Keratinocyte (primary cell): ENCODE results near the gene TP53RK. TPM values are rescaled to one million over a fixed set of nuclear protein-coding genes. Genes with fewer than 3 reads are reported as not detected.

Source experiments
- DNase-seq: peaks from one replicate; pipeline ENCODE4 v3.0.0-alpha.2; 2011; ENCODE audit warnings: low read depth, missing footprints, low spot score
- FAIRE-seq: peaks from 2 replicates; lab custom pipeline; 2011; peaks lifted over from hg19 to GRCh38; lab: Jason Lieb, UNC
- H2AFZ ChIP-seq: 2 replicates; pipeline ENCODE4 v1.6.0; 2012; ENCODE audit warnings: low read length, control low read depth, inconsistent platforms; ENCODE audit not compliant: control insufficient read depth
- H3K27ac ChIP-seq: 2 replicates; pipeline ENCODE4 v1.5.1; 2011; ENCODE audit warnings: low read length; ENCODE audit not compliant: control insufficient read depth, insufficient read depth
- H3K27me3 ChIP-seq: 3 replicates; pipeline ENCODE4 v1.6.0; 2011; ENCODE audit warnings: low read length; ENCODE audit not compliant: control insufficient read depth, insufficient read depth; ENCODE audit errors: extremely low read depth
- H3K36me3 ChIP-seq, 2 experiments: 2 replicates in 1 of 2; 3 replicates in 1 of 2; pipeline ENCODE4 v1.5.1; 2011; ENCODE audit warnings: low read length in 2 of 2, mild to moderate bottlenecking in 1 of 2; ENCODE audit not compliant: control insufficient read depth in 2 of 2, insufficient read depth in 2 of 2; ENCODE audit errors: extremely low read depth in 1 of 2
- H3K4me1 ChIP-seq: 3 replicates; pipeline ENCODE4 v1.5.1; 2011; ENCODE audit warnings: low read length; ENCODE audit not compliant: control insufficient read depth, insufficient read depth; ENCODE audit errors: extremely low read depth
- H3K4me2 ChIP-seq: 3 replicates; pipeline ENCODE4 v1.6.0; 2011; ENCODE audit warnings: low read depth, low read length; ENCODE audit not compliant: control insufficient read depth, insufficient read depth; ENCODE audit errors: extremely low read depth
- H3K4me3 ChIP-seq, 3 experiments: fragments of 200-600 bp in 1 of 3; sonication (generic) in 1 of 3; 2 replicates in 2 of 3; 3 replicates in 1 of 3; pipeline ENCODE4 v1.5.1; 2011 to 2016; ENCODE audit warnings: low read length in 3 of 3, mild to moderate bottlenecking in 3 of 3, control low read depth in 2 of 3, inconsistent platforms in 1 of 3, low read depth in 1 of 3, mixed read lengths in 1 of 3, mixed run types in 1 of 3, moderate library complexity in 1 of 3; ENCODE audit not compliant: control insufficient read depth in 2 of 3, insufficient read depth in 2 of 3; ENCODE audit errors: extremely low read depth in 1 of 3
- H3K79me2 ChIP-seq: 2 replicates; pipeline ENCODE4 v1.6.0; 2012; ENCODE audit warnings: low read length; ENCODE audit not compliant: control insufficient read depth, insufficient read depth
- H3K9ac ChIP-seq: 3 replicates; pipeline ENCODE4 v1.6.0; 2011; ENCODE audit warnings: low read length; ENCODE audit not compliant: control insufficient read depth, insufficient read depth; ENCODE audit errors: extremely low read depth
- H3K9me1 ChIP-seq: 3 replicates; pipeline ENCODE4 v1.6.0; 2011; ENCODE audit warnings: low read length; ENCODE audit not compliant: control insufficient read depth, insufficient read depth; ENCODE audit errors: extremely low read depth
- H3K9me3 ChIP-seq: 2 replicates; pipeline ENCODE4 v1.5.1; 2012; ENCODE audit warnings: low read depth, low read length; ENCODE audit not compliant: control insufficient read depth
- H4K20me1 ChIP-seq: 3 replicates; pipeline ENCODE4 v1.6.0; 2011; ENCODE audit warnings: low read length; ENCODE audit not compliant: control insufficient read depth, insufficient read depth; ENCODE audit errors: extremely low read depth
- CTCF ChIP-seq, 3 experiments: IDR thresholded peaks in 1 of 3; conservative IDR thresholded peaks in 1 of 3; optimal IDR thresholded peaks in 1 of 3; 2 replicates in 2 of 3; 3 replicates in 1 of 3; pipeline versions ENCODE3 to v1.5.1; 2011; ENCODE audit warnings: low read length in 3 of 3, mild to moderate bottlenecking in 3 of 3, moderate library complexity in 2 of 3, control low read depth in 1 of 3, inconsistent platforms in 1 of 3; ENCODE audit not compliant: insufficient read depth in 2 of 3; ENCODE audit errors: extremely low read depth in 1 of 3
- EZH2 ChIP-seq: IDR thresholded peaks from one replicate; pipeline ENCODE4 v1.6.1; 2012; ENCODE audit warnings: inconsistent platforms, mild to moderate bottlenecking, low read length, moderate library complexity
- dilution Hi-C: fragments of 300-500 bp; cut with MboI; formaldehyde crosslinking; loops from one replicate; pipeline ENCODE4 v1.7.0; 2020; ENCODE audit warnings: low sequenced_read_pairs; ENCODE audit not compliant: extremely low pct_ligation_motif_present
- polyA plus RNA-seq, 5 experiments: library from polyadenylated mRNA; depleted of rRNA in 3 of 5; stranded (reverse) in 3 of 5; stranded (forward) in 1 of 5; unstranded in 1 of 5; fragments of >200 nt; gene quantifications; 1 replicate in 1 of 5; 2 replicates in 3 of 5; 3 replicates in 1 of 5; pipeline versions ENCODE4 v1.2.1 to v1.2.3, GENCODE V29; 2011 to 2012; ENCODE audit warnings: missing spikeins in 2 of 5, low read depth in 1 of 5, low replicate concordance in 1 of 5

The TP53RK gene
- polyA plus RNA-seq, 1 donor (not counting 4 experiments of a cell fraction or from before 2014, with no cell fraction given), result 15.9 TPM

DNA sequence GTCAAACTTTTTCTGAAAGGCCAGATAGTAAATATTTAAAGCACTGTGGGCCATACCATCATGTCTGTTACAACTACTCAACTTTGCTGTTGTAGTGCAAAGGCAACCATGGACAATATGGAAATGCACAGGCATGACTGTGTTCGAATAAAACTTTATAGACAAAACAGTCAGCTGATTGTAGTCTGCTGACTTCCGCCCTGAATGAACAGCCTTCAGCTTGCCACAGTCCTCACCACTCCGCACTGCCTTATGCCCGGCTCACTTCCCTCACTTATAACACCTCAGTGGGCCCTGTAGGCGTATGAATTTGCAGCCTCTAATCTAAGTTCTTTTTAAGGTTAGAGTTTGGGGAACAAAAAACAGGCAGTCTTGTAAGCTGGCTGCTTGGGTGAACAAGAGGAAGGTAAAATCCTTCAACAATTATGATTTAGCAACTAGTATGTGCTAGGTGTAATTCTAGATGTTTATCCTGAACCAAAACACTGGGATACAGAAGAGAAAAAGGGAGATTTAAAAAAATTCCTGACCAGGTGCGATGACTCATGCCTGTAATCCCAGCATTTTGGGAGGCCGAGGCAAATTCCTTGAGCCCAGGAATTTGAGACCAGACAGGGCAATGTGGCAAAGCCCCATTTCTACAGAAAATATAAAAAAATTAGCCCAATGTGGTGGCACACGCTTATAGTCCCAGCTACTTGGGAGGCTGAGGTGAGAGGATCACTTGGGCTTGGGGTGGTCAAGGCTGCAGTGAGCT, 13.4 kb upstream of the TP53RK start:
- Histone ChIP-seq H3K9ac (no peak overlapping the region), H3K4me3 (no peak overlapping the region), H3K79me2 (no peaks in the 10 kb centered on the region), H3K9me1 (no peaks in the 10 kb centered on the region), H3K9me3 (peaks cover 2% of the 10 kb centered on the region), H3K27ac (no peak overlapping the region), H3K4me2 (no peak overlapping the region), H2AFZ (no peak overlapping the region), H3K27me3 (no peaks in the 10 kb centered on the region), H4K20me1 (no peaks in the 10 kb centered on the region), H3K36me3 (no peaks in the 10 kb centered on the region), H3K4me1 (no peaks in the 10 kb centered on the region)
- dilution Hi-C loops, result no loop called here
- no peak for FAIRE-seq
- TF ChIP-seq EZH2 (no peak), CTCF (optimal IDR thresholded peaks at IDR 0.05 in 1 of 3, IDR thresholded peaks at IDR 0.05 in 1 of 3, conservative IDR thresholded peaks at IDR 0.05 in 1 of 3; ENCODE audit: extremely low read depth in 1 of 3, insufficient read depth in 2 of 3, low read length in 3 of 3) (no peak)
- DNase-seq, result no peak

DNA sequence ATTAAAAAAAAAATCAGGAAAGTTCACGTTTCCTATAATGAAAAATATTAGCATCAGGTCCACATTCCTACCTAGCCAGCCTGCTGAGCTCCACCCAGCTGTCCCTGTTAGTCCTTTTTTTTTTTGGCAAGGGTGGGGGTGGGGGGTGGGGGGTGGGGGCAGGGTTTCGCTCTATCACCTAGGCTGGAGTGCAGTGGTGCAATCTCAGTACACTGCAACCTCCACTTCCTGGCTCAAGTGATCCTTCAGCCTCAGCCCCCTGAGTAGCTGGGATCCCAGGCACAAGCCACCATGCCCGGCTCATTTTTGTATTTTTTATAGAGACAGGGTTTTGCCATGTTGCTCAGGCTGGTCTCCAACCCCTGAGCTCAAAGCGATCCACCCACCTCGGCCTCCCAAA, 12.7 kb upstream of the TP53RK start:
- no peaks in the 10 kb centered on the region for H3K9me1 ChIP-seq
- no peaks in the 10 kb centered on the region for H3K79me2 ChIP-seq
- no peak for FAIRE-seq
- no peaks in the 10 kb centered on the region for H4K20me1 ChIP-seq
- no peaks in the 10 kb centered on the region for H3K27me3 ChIP-seq
- H3K36me3 ChIP-seq, result no peaks in the 10 kb centered on the region
- no peaks in the 10 kb centered on the region for H3K4me1 ChIP-seq
- TF ChIP-seq EZH2 (no peak), CTCF (optimal IDR thresholded peaks at IDR 0.05 in 1 of 3, IDR thresholded peaks at IDR 0.05 in 1 of 3, conservative IDR thresholded peaks at IDR 0.05 in 1 of 3; ENCODE audit: extremely low read depth in 1 of 3, insufficient read depth in 2 of 3, low read length in 3 of 3) (no peak)
- H3K4me2 ChIP-seq, result no peak overlapping the region
- no peak overlapping the region for H3K27ac ChIP-seq
- no peak overlapping the region for H2AFZ ChIP-seq
- dilution Hi-C loops, result no loop called here
- H3K4me3 ChIP-seq, result no peak overlapping the region
- no peak overlapping the region for H3K9ac ChIP-seq
- no peak for DNase-seq
- peaks cover 2% of the 10 kb centered on the region for H3K9me3 ChIP-seq
